Activated T-cell treated with anti-CD3 and anti-CD28 coated beads for 48 hours (primary cell): ENCODE results near the gene SAPCD2.
"Not testable (repeated sequence)": the region's sequence is repeated elsewhere in the genome, so short reads cannot be mapped to it uniquely, and the experiment has no call there.

Experiments used
- DNase-seq: peaks from one replicate; pipeline ENCODE4 v3.0.0-alpha.2; 2020; ENCODE audit warnings: low read depth

SAPCD2 gene, protein sequence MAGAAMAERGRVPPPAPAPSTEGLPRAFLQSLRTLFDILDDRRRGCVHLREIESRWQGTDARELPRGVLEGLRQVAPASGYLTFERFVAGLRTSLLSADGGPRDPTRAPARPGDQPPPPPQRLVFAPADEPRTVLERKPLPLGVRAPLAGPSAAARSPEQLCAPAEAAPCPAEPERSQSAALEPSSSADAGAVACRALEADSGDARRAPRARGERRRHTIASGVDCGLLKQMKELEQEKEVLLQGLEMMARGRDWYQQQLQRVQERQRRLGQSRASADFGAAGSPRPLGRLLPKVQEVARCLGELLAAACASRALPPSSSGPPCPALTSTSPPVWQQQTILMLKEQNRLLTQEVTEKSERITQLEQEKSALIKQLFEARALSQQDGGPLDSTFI

DNA sequence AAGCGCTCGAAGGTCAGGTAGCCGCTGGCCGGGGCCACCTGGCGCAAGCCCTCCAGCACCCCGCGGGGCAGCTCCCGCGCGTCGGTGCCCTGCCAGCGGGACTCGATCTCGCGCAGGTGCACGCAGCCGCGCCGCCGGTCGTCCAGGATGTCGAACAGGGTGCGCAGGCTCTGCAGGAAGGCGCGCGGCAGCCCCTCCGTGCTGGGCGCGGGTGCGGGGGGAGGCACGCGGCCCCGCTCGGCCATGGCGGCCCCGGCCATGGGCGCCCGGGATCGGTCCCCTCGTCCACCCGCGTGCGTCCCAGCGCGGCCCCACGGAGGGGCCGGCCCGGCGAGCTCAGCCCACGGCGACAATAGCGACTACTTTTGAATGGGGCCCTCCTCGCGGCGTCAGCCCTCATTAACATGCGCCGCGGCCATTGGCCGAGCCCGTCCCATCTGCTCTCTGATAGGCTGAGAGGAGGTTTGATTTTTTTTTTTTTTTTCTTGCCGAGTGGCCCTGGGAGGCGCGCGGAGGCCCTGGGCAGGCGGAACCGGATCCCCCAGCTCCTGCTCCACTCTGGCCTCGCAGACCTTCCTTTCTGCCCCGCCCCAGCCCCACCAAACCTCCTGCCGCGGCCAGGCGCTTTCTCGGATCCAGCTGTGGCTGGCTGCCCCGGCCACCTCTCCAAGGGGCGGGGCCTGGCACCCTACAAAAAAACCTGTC is at the start of gene SAPCD2:
SAPCD2 (minus strand) TSS at position 357 of the 705 bp plus-strand sequence; CDS start at position 260, 97 bp downstream.
- peak; percentile 77 for DNase-seq

DNA sequence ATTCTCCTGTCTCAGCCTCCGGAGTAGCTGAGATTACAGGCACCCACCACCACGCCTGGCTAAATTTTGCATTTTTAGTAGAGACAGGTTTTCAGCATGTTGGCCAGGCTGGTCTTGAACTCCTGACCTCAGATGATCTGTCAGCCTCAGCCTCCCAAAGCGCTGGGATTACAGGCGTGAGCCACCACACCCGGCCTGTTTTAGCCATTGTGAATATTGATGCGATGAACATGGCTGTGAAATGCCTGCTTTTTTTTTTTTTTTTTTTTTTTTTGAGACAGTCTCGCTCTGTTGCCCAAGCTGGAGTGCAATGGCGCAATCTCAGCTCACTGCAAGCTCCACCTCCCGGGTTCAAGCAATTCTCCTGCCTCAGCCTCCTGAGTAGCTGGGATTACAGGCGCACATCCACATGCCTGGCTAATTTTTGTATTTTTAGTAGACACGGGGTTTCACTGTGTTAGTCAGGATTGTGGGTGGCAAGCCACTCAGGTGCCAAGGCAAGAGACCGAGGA is 47.8 kb upstream of the SAPCD2 start:
- not testable (repeated sequence) for DNase-seq

GRCh38 chr9:137117269-137117731 is 46.9 kb upstream of the SAPCD2 start:
- DNase-seq = no peak

DNA sequence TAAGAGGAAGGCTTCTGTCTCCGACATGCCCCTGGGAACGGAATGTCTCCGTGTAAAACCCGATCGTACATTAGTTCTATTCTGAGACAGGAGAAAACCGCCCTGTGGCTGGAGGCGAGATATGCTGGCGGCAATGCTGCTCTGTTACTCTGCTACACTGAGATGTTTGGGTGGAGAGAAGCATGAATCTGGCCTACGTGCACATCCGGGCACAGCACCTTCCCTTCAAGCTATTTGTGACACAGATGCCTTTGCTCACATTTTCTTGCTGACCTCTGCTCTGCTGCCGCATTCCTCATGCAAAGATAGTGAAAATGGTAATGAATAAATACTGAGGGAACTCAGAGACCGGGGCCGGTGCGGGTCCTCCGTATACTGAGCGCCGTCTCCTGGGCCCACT is 46.4 kb upstream of the SAPCD2 start:
- no peak for DNase-seq

DNA sequence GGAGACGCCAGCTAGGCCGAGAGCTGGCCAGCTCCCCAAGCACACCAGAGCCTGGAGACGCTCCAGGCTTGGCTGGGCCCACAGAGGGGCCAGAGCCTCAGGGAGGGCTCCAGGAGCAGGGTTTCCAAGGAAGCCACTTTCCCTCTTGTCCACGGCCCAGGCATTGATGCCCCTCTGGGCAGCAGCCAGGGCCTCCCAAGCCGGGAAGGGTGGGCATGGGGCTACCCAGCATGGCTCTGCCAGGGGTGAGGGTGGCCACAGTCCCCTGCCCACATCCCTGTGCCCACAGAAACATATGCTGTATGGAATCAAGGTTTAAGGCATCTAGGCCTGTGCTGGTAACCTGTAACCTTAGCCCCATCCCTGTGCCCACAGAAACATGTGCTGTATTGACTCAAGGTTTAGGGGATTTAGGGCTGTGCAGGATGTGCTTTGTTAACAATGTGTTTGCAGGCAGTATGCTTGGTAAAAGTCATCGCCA is 45.7 kb upstream of the SAPCD2 start:
- no peak for DNase-seq

GRCh38 chr9:137115394-137116026 is 45.2 kb upstream of the SAPCD2 start:
- DNase-seq = no peak

GRCh38 chr9:137114613-137115393 is 44.4 kb upstream of the SAPCD2 start, which contains the start of gene DPP7:
TSS of gene DPP7 (minus strand) at chr9:137114733. CDS start at chr9:137114713, 20 bp downstream.
- DNase-seq = peak; percentile 81

DNA sequence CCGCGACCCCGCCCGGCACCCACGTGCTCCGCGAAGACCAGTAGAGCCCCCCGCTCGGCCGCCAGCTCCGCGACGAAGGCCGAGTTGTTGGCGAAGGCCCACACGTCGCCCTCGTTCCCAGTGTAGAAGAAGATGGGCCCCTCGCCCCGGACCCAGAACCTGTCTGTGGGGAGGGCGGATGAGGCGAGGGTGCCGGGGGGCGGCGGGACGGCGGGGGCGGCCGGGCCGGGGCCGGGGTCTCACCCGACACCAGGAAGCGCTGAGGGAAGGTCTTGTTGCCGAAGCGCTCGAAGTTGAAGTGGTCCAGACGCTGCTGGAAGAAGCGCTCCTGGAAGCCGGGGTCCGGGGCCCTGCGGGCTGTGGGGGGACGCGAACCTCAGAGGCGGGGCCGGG is 43.9 kb upstream of the SAPCD2 start:
- DNase-seq = no peak

- no peak for DNase-seq
Observed at GRCh38 chr9:137113385-137114159, 43.2 kb upstream of the SAPCD2 start.

- DNase-seq = no peak
Observed at GRCh38 chr9:137112564-137113384, 42.4 kb upstream of the SAPCD2 start.

GRCh38 chr9:137111788-137112563 is 41.6 kb upstream of the SAPCD2 start:
- DNase-seq = no peak

DNA sequence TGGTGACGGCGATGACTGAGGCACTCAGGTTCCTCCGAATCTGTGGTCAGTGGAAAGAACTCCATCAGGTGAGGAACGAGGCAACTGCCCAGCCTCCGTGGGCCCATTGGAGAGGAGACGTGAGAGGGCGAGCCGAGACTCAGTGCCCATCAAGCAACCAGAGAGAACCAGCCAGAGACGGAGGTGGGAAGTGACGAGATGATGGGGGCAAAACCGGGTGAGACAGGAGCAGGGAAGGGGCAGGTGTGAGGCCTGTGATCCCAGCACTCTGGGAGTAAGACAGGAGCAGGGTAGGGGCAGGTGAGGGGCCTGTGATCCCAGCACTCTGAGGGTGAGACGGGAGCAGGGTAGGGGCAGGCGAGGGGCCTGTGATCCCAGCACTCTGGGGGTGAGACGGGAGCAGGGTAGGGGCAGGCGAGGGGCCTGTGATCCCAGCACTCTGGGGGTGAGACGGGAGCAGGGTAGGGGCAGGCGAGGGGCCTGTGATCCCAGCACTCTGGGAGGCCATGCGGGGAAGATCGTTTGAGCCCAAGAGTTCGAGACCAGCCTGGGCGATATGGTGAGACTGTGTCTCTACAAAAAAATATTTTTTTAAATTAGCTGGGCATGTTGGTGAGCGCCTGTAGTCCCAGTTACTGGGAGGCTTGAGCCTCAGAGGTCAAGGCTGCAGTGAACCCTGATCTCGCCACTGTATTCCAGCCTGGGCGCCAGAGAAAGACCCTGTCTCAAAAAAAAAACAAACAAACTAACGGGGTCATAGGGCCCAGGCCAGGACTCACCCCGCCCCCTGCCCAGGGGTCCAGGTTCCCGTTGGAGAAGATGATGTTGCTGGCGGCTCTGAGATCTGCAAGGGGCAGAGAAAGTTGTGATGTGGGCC is 40.8 kb upstream of the SAPCD2 start:
- no peak for DNase-seq

- no peak for DNase-seq
Observed at GRCh38 chr9:137110147-137110910, 40.0 kb upstream of the SAPCD2 start.

DNA sequence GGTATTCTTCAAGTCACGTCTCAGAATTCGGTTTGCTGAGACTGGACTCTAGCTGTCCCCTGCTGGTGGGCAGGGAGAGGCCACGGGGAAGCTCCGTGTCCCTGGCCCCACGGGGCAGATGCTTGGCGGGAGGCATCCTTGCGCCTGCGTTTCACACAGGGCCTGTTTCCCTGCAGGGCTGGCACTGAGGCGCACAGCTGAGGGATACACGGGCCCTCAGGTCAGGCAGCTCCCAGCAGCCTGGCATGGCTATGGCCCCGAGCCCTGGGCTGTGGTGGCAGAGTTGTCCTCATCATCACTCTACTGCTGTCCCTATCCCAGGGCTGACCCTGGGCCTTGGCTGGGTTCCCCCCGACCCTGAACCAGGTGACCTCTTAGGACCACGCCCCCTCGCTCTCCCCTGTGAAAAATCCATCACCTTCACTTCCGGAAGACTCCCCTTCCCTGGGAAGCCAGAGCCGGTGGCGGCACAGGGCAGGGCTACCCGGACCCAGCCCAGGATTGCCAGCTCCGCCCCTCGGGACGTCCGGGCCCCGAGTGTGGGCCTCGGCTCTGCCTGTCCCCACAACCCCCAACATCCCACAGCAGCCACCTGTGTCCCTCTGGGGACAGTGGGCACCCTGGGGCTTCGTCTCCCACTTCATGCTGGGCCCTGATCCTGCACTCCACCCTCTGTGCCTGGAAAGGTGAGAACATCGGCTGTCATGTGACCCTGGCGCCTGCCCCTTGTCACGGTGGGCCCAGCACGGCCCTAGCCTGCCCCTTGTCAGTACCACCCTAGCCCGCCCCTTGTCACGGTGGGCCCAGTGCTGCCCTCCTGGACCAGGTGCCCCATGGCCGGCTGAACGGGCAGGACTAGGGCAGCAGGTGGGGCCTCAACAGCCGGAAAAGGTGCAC is 39.1 kb upstream of the SAPCD2 start:
- DNase-seq = no peak

DNA sequence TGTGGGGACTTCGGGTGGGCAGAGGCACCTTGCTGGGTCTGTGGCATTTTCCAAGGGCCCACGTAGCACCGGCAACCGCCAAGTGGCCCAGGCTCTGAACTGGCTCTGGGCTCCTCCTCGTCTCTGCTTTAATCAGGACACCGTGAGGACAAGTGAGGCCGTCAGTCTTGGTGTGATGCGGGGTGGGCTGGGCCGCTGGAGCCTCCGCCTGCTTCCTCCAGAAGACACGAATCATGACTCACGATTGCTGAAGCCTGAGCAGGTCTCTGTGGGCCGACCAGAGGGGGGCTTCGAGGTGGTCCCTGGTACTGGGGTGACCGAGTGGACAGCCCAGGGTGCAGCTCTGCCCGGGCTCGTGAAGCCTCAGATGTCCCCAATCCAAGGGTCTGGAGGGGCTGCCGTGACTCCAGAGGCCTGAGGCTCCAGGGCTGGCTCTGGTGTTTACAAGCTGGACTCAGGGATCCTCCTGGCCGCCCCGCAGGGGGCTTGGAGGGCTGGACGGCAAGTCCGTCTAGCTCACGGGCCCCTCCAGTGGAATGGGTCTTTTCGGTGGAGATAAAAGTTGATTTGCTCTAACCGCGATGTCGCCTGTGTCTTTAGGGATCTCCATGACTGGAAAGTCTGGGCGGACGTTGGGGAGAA is 38.4 kb upstream of the SAPCD2 start:
- DNase-seq = no peak

- no peak for DNase-seq
Observed at GRCh38 chr9:137107982-137108381, 37.6 kb upstream of the SAPCD2 start.
